Measurements from ENCODE around the gene C12orf43. TPM values are rescaled to one million over a fixed set of nuclear protein-coding genes. Genes with fewer than 3 reads are reported as not detected.
A peak's percentile ranks its signal among the peaks of the same experiment; 100 is the strongest.
"Not testable (repeated sequence)": the region's sequence is repeated elsewhere in the genome, so short reads cannot be mapped to it uniquely, and the experiment has no call there.

The C12orf43 gene
- total RNA-seq, 2 donors from 2014 or later: 8.8 to 12.1 TPM

- Histone ChIP-seq H3K36me3 (no peaks in the 10 kb centered on the region), H3K27me3 (no peaks in the 10 kb centered on the region), H3K4me1 (no peaks in the 10 kb centered on the region), H3K27ac (no peak overlapping the region), H3K9me3 (no peaks in the 10 kb centered on the region), H3K4me3 (no peak overlapping the region)
- no peak for TF ChIP-seq CTCF (IDR thresholded peaks at IDR 0.05)
- no peak for DNase-seq (ENCODE audit: low spot score)
Observed at GRCh38 chr12:121048442-121048841, 32.2 kb upstream of the C12orf43 start.

GRCh38 chr12:121047400-121047799 is 31.1 kb upstream of the C12orf43 start:
- not testable (repeated sequence) for H3K27me3 ChIP-seq

GRCh38 chr12:121043067-121043466 is 26.8 kb upstream of the C12orf43 start:
- DNase-seq (ENCODE audit: low spot score): no peak
- Histone ChIP-seq H3K27ac (no peak overlapping the region), H3K4me3 (no peak overlapping the region), H3K27me3 (no peaks in the 10 kb centered on the region), H3K4me1 (peaks cover 0 to 10% of the 10 kb centered on the region in 2 donors), H3K9me3 (no peaks in the 10 kb centered on the region), H3K36me3 (no peaks in the 10 kb centered on the region)
- TF ChIP-seq CTCF (IDR thresholded peaks at IDR 0.05): no peak

More at GRCh38 chr12:121047400-121047799, 31.1 kb upstream of the C12orf43 start:
- not testable (repeated sequence) for DNase-seq (ENCODE audit: low spot score); H3K36me3 ChIP-seq; H3K4me1 ChIP-seq; H3K27ac ChIP-seq; H3K4me3 ChIP-seq; H3K9me3 ChIP-seq

DNA sequence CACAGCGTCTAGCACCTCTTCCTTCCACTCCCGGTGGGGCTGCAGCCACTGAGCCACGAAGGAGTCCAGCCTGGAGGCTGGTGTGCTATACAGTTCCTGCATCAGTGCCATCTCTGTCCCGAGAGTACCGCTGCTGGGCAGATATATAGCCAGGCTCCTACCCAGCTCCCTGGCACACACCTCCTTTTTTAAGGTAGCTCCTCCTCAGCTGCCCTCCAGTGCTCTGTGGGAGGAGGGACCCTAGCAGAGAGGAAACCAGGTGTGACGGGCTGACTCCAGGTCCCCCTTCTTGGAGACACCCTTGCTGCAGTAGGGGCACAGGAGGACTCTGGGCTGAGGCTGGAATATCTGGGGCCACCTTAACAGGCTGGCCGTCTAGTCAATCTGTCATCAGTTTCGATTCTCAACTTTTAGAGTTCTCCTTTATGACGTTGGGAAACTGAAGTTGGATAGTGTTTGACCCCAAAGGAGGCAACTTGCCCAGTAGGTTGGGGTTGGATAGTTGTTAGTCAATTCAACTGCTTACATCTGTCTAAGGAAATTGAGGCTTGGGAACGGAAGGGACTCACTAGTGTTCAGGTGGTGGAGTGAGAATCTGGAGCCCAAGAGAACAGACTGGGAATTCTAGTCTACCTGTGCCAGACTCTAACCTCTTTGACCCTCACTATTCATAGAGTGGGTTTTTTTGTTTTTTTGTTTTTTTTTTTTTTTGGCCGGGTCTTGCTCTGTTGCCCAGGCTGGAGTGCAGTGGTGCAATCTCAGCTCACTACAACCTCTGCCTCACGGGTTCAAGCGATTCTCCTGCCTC is 22.8 kb upstream of the C12orf43 start, which contains the start of gene OASL:
Gene OASL, minus strand, starts transcription at position 386 of the 808 bp plus-strand sequence. Its CDS starts 275 bp downstream, at position 111.
- no peak for DNase-seq (ENCODE audit: low spot score)
- Histone ChIP-seq H3K4me1 (peaks cover 0 to 10% of the 10 kb centered on the region in 2 donors), H3K27ac (no peak within 1 kb of the TSS), H3K36me3 (no peaks in the 10 kb centered on the region), H3K27me3 (no peaks in the 10 kb centered on the region), H3K4me3 (peak within 1 kb of the TSS; percentile 23 to 49), H3K9me3 (no peaks in the 10 kb centered on the region)
- TF ChIP-seq CTCF (IDR thresholded peaks at IDR 0.05): no peak

DNA sequence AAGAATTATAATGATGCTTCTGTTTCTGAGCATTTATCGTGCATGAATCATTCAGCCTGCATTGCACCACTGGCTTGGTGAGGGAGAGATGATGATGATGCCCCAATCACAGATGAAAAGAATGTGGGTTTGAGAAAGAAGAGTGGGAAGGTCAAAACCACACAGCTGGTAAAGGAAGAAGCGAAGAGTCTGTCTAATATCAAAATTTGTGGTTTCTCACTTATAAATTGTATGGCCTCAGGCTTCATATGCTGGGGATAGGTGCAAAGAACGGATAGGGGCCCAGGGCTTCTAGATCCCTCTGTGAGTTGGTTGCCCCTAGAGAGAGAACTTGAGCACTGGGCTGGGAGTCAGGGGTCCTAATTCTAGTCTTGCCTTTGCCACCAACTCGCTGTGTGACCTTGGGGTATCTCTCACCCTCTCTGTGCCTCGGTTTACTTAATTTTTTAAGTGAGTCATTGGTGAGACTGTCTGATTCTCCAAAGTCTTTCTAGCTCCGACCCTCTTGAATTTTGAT is 20.6 kb upstream of the C12orf43 start:
- Histone ChIP-seq H3K9me3 (no peaks in the 10 kb centered on the region), H3K27me3 (no peaks in the 10 kb centered on the region), H3K27ac (no peak overlapping the region), H3K36me3 (no peaks in the 10 kb centered on the region), H3K4me1 (peaks cover 0 to 10% of the 10 kb centered on the region in 2 donors), H3K4me3 (no peak overlapping the region)
- DNase-seq (ENCODE audit: low spot score): no peak
- no peak for TF ChIP-seq CTCF (IDR thresholded peaks at IDR 0.05)

GRCh38 chr12:121034616-121035305 is 18.5 kb upstream of the C12orf43 start:
- H3K4me1 ChIP-seq: peaks cover 0 to 10% of the 10 kb centered on the region in 2 donors
- no peaks in the 10 kb centered on the region for H3K9me3 ChIP-seq
- no peak overlapping the region for H3K4me3 ChIP-seq
- no peak for DNase-seq (ENCODE audit: low spot score)
- H3K27ac ChIP-seq: no peak overlapping the region
- H3K36me3 ChIP-seq: no peaks in the 10 kb centered on the region
- no peak for TF ChIP-seq CTCF (IDR thresholded peaks at IDR 0.05)
- H3K27me3 ChIP-seq: no peaks in the 10 kb centered on the region

Measured in right atrium auricular region (tissue), 2 donors.